A673 (cell line): ENCODE results near the gene LANCL2.

Source experiments
- CTCF ChIP-seq: fragments of 300-800, 200-600 bp; sonication (generic); conservative IDR thresholded peaks from 2 replicates; pipeline ENCODE4 v1.5.1; 2017; ENCODE audit warnings: low read depth, mild to moderate bottlenecking, antibody characterized with exemption, low read length, moderate library complexity, mixed read lengths
- EZH2 ChIP-seq: fragments of 200-600 bp; sonication (generic); IDR thresholded peaks from 2 replicates; pipeline ENCODE4 v1.6.1; 2017; ENCODE audit warnings: borderline replicate concordance, low read depth, mild to moderate bottlenecking, mixed read lengths, antibody characterized with exemption, low read length; ENCODE audit not compliant: poor library complexity, severe bottlenecking

GRCh38 chr7:55457801-55458200, 92.7 kb downstream of the LANCL2 start:
- TF ChIP-seq EZH2 (no peak), CTCF (no peak)
